ENCODE data around the gene NEXMIF. TPM values are rescaled to one million over a fixed set of nuclear protein-coding genes. Genes with fewer than 3 reads are reported as not detected.

Gene NEXMIF
- polyA plus RNA-seq, 1 donor from 2014 or later: 12.8 TPM

DNA sequence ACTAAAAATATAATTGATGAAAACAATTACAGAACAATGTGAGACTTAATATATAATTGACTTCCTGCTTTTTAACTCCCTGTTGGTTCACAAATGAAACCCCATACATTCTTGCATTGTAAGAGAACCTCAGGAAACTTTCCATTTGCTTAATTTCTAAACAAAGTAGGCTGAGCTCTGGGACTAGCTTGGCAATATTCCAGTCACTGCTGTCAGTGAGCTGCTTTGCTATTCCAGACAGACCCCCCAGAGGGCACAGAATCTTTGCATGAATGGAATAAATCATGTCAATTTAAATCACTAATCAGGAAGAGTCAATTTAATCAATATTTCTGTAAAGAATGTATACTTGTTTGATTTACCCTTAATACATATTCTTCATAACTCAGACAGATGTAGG lies 110.6 kb downstream of the NEXMIF start:
- H4K20me1 ChIP-seq (ENCODE audit: insufficient read depth): no peaks in the 10 kb centered on the region
- H3K9ac ChIP-seq (ENCODE audit: low read length): no peak overlapping the region
- H2AFZ ChIP-seq (ENCODE audit: low read depth, low read length): no peak overlapping the region
- H3K79me2 ChIP-seq (replicated peaks; ENCODE audit: insufficient read depth, low read length): no peaks in the 10 kb centered on the region
- H3K27ac ChIP-seq (ENCODE audit: low read length): no peak overlapping the region
- no peak overlapping the region for H3K4me3 ChIP-seq (ENCODE audit: low read length)
- H3K27me3 ChIP-seq (ENCODE audit: insufficient read depth, low read depth, low read length): no peaks in the 10 kb centered on the region
- H3K4me2 ChIP-seq (ENCODE audit: low read length): no peak overlapping the region
- no peaks in the 10 kb centered on the region for H3K9me3 ChIP-seq (ENCODE audit: low read length)
- H3F3A ChIP-seq (ENCODE audit: insufficient read depth, low read length, poor library complexity, severe bottlenecking): no peaks in the 10 kb centered on the region
- no peaks in the 10 kb centered on the region for H3K36me3 ChIP-seq (ENCODE audit: insufficient read depth, low read length)
- no peaks in the 10 kb centered on the region for H3K9me2 ChIP-seq (ENCODE audit: insufficient read depth, low read length)
- TF ChIP-seq, protein P1, sequence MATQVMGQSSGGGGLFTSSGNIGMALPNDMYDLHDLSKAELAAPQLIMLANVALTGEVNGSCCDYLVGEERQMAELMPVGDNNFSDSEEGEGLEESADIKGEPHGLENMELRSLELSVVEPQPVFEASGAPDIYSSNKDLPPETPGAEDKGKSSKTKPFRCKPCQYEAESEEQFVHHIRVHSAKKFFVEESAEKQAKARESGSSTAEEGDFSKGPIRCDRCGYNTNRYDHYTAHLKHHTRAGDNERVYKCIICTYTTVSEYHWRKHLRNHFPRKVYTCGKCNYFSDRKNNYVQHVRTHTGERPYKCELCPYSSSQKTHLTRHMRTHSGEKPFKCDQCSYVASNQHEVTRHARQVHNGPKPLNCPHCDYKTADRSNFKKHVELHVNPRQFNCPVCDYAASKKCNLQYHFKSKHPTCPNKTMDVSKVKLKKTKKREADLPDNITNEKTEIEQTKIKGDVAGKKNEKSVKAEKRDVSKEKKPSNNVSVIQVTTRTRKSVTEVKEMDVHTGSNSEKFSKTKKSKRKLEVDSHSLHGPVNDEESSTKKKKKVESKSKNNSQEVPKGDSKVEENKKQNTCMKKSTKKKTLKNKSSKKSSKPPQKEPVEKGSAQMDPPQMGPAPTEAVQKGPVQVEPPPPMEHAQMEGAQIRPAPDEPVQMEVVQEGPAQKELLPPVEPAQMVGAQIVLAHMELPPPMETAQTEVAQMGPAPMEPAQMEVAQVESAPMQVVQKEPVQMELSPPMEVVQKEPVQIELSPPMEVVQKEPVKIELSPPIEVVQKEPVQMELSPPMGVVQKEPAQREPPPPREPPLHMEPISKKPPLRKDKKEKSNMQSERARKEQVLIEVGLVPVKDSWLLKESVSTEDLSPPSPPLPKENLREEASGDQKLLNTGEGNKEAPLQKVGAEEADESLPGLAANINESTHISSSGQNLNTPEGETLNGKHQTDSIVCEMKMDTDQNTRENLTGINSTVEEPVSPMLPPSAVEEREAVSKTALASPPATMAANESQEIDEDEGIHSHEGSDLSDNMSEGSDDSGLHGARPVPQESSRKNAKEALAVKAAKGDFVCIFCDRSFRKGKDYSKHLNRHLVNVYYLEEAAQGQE (IDR thresholded peaks at IDR 0.05; ENCODE audit: borderline replicate concordance): no peak
- no peak for TF ChIP-seq RAD21 (conservative IDR thresholded peaks at IDR 0.05)
- TF ChIP-seq SMC3 (conservative IDR thresholded peaks at IDR 0.05; ENCODE audit: poor library complexity): no peak
- TF ChIP-seq TAF1 (IDR thresholded peaks at IDR 0.05; ENCODE audit: low read depth): no peak
- TF ChIP-seq MXI1 (conservative IDR thresholded peaks at IDR 0.05; ENCODE audit: poor library complexity, severe bottlenecking): no peak
- no peak for TF ChIP-seq EP300 (conservative IDR thresholded peaks at IDR 0.05; ENCODE audit: poor library complexity, severe bottlenecking)
- TF ChIP-seq EZH2 (IDR thresholded peaks at IDR 0.05; ENCODE audit: borderline replicate concordance, insufficient read depth, low read length, poor library complexity, severe bottlenecking): no peak
- no peak for TF ChIP-seq POLR2AphosphoS5 (IDR thresholded peaks at IDR 0.05)
- TF ChIP-seq, protein P2, sequence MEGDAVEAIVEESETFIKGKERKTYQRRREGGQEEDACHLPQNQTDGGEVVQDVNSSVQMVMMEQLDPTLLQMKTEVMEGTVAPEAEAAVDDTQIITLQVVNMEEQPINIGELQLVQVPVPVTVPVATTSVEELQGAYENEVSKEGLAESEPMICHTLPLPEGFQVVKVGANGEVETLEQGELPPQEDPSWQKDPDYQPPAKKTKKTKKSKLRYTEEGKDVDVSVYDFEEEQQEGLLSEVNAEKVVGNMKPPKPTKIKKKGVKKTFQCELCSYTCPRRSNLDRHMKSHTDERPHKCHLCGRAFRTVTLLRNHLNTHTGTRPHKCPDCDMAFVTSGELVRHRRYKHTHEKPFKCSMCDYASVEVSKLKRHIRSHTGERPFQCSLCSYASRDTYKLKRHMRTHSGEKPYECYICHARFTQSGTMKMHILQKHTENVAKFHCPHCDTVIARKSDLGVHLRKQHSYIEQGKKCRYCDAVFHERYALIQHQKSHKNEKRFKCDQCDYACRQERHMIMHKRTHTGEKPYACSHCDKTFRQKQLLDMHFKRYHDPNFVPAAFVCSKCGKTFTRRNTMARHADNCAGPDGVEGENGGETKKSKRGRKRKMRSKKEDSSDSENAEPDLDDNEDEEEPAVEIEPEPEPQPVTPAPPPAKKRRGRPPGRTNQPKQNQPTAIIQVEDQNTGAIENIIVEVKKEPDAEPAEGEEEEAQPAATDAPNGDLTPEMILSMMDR (IDR thresholded peaks at IDR 0.05; ENCODE audit: poor library complexity, severe bottlenecking): no peak

DNA sequence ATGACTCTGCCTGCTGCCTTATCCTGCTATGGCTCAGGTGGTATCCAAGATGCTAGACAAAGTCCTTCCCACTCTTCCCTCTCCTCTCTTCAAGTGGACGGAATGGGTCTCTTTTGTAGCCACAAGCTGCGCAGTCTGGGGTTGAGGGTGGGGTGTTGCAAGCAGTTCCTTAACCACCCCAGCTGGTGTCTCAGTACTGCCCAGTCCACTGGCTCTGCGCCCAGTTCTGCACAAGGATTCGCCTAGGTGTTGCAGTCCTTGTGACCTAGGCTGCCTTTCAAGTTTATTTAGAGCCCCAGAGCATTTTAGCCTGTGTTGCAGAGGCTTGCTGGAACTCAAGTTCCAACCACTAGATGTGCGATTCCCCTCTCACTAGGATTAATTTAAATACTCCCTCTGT lies 120.7 kb downstream of the NEXMIF start:
- Histone ChIP-seq H3K9me2 (ENCODE audit: insufficient read depth, low read length) (no peaks in the 10 kb centered on the region), H3K9ac (ENCODE audit: low read length) (no peak overlapping the region), H4K20me1 (ENCODE audit: insufficient read depth) (no peaks in the 10 kb centered on the region), H3K4me3 (ENCODE audit: low read length) (no peak overlapping the region), H3K36me3 (ENCODE audit: insufficient read depth, low read length) (no peaks in the 10 kb centered on the region), H3K9me3 (ENCODE audit: low read length) (no peaks in the 10 kb centered on the region), H2AFZ (ENCODE audit: low read depth, low read length) (no peak overlapping the region), H3K27me3 (ENCODE audit: insufficient read depth, low read depth, low read length) (no peaks in the 10 kb centered on the region), H3K4me2 (ENCODE audit: low read length) (no peak overlapping the region), H3K79me2 (replicated peaks; ENCODE audit: insufficient read depth, low read length) (no peaks in the 10 kb centered on the region), H3K27ac (ENCODE audit: low read length) (no peak overlapping the region), H3F3A (ENCODE audit: insufficient read depth, low read length, poor library complexity, severe bottlenecking) (no peaks in the 10 kb centered on the region)
- no peak for TF ChIP-seq MXI1 (conservative IDR thresholded peaks at IDR 0.05; ENCODE audit: poor library complexity, severe bottlenecking)
- no peak for TF ChIP-seq POLR2AphosphoS5 (IDR thresholded peaks at IDR 0.05)
- TF ChIP-seq TAF1 (IDR thresholded peaks at IDR 0.05; ENCODE audit: low read depth): no peak
- TF ChIP-seq, protein P2 (IDR thresholded peaks at IDR 0.05; ENCODE audit: poor library complexity, severe bottlenecking): no peak
- no peak for TF ChIP-seq EP300 (conservative IDR thresholded peaks at IDR 0.05; ENCODE audit: poor library complexity, severe bottlenecking)

Data from neural cell (in vitro differentiated cells).